Kidney epithelial cell (primary cell): ENCODE data around the gene NID2. TPM values are rescaled to one million over a fixed set of nuclear protein-coding genes. Genes with fewer than 3 reads are reported as not detected.

Experiments used
- DNase-seq: peaks from one replicate; pipeline ENCODE4 v3.0.0-alpha.2; 2010; ENCODE audit warnings: low read depth
- H3K27me3 ChIP-seq: 2 replicates; pipeline ENCODE4 v1.6.0; 2011; ENCODE audit warnings: low read length; ENCODE audit not compliant: control insufficient read depth, insufficient read depth
- H3K36me3 ChIP-seq: 2 replicates; pipeline ENCODE4 v1.5.1; 2011; ENCODE audit warnings: low read length; ENCODE audit not compliant: control insufficient read depth, insufficient read depth
- H3K4me3 ChIP-seq: 2 replicates; pipeline ENCODE4 v1.5.1; 2011; ENCODE audit warnings: low read depth, mild to moderate bottlenecking, control low read depth, low read length
- CTCF ChIP-seq: IDR thresholded peaks from 2 replicates; pipeline ENCODE4 v1.5.1; 2011; ENCODE audit warnings: mild to moderate bottlenecking, moderate library complexity, low read length, control low read depth, inconsistent platforms; ENCODE audit not compliant: insufficient read depth, poor library complexity, severe bottlenecking
- total RNA-seq: library from RNA; depleted of rRNA; stranded (reverse); fragments of >200 nt; gene quantifications from 2 replicates; pipeline ENCODE4 v1.2.3, GENCODE V29; 2015

NID2 gene
- total RNA-seq, 1 donor from 2014 or later: 5.4 TPM

- no peak for TF ChIP-seq CTCF
- H3K27me3 ChIP-seq: no peaks in the 10 kb centered on the region
- no peak for DNase-seq
- no peak overlapping the region for H3K4me3 ChIP-seq
- H3K36me3 ChIP-seq: no peaks in the 10 kb centered on the region
These were observed 9.9 kb upstream of the NID2 start for GRCh38 chr14:52078721-52079120.

GRCh38 chr14:52078095-52078531, 9.3 kb upstream of the NID2 start:
- no peak for DNase-seq
- TF ChIP-seq CTCF: no peak
- Histone ChIP-seq H3K4me3 (no peak overlapping the region), H3K36me3 (no peaks in the 10 kb centered on the region), H3K27me3 (no peaks in the 10 kb centered on the region)

GRCh38 chr14:52077256-52077979, 8.6 kb upstream of the NID2 start:
- H3K4me3 ChIP-seq: no peak overlapping the region
- DNase-seq: no peak
- no peak for TF ChIP-seq CTCF
- no peaks in the 10 kb centered on the region for H3K36me3 ChIP-seq
- H3K27me3 ChIP-seq: no peaks in the 10 kb centered on the region

GRCh38 chr14:52076334-52076733, 7.5 kb upstream of the NID2 start:
- no peaks in the 10 kb centered on the region for H3K27me3 ChIP-seq
- no peak for DNase-seq
- H3K4me3 ChIP-seq: no peak overlapping the region
- TF ChIP-seq CTCF: no peak
- no peaks in the 10 kb centered on the region for H3K36me3 ChIP-seq

- no peak for TF ChIP-seq CTCF
- no peak overlapping the region for H3K4me3 ChIP-seq
- H3K36me3 ChIP-seq: no peaks in the 10 kb centered on the region
- H3K27me3 ChIP-seq: peaks cover 4% of the 10 kb centered on the region
- DNase-seq: no peak
These were observed 6.5 kb upstream of the NID2 start for GRCh38 chr14:52075371-52075770.

GRCh38 chr14:52073251-52073650, 4.4 kb upstream of the NID2 start:
- no peak for DNase-seq
- TF ChIP-seq CTCF: no peak

More at GRCh38 chr14:52073251-52073650, 4.4 kb upstream of the NID2 start:
- Histone ChIP-seq H3K27me3 (peaks cover 15% of the 10 kb centered on the region), H3K36me3 (no peaks in the 10 kb centered on the region), H3K4me3 (no peak overlapping the region)
